Measurements from ENCODE around the gene TASP1.

DNA sequence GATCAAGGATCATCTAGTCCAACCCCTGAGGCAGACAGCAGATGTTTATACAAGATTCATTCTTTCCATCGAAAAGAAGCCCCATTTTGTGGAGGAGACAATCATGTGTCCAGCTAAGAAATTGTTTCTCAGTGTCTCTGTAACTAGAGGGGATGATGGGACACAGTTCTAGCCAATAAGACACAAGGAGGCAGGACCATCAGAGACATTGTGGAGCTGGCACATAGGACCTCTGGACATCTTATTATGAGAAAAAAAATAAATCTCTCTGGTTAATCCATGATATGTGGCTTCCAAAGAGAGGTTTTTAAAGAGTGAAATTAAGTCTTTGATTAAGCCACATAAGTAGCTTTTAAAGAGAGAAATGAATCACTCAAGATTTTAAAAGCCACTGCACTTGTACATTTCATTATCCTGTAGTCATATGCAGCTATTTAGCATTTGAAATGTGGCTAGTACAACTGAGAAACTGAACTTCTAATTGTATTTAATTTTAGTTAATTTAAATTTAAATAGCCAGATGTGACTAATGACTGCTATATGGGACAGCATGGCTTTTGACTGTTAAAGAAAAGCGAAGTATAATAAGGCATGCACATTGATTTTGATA, 176.8 kb downstream of the TASP1 start:
- no peak for TF ChIP-seq EZH2phosphoT487 (conservative IDR thresholded peaks at IDR 0.05; ENCODE audit: low read length)
- TF ChIP-seq, protein P1, sequence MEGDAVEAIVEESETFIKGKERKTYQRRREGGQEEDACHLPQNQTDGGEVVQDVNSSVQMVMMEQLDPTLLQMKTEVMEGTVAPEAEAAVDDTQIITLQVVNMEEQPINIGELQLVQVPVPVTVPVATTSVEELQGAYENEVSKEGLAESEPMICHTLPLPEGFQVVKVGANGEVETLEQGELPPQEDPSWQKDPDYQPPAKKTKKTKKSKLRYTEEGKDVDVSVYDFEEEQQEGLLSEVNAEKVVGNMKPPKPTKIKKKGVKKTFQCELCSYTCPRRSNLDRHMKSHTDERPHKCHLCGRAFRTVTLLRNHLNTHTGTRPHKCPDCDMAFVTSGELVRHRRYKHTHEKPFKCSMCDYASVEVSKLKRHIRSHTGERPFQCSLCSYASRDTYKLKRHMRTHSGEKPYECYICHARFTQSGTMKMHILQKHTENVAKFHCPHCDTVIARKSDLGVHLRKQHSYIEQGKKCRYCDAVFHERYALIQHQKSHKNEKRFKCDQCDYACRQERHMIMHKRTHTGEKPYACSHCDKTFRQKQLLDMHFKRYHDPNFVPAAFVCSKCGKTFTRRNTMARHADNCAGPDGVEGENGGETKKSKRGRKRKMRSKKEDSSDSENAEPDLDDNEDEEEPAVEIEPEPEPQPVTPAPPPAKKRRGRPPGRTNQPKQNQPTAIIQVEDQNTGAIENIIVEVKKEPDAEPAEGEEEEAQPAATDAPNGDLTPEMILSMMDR (IDR thresholded peaks at IDR 0.05; ENCODE audit: insufficient read depth, low read length, poor library complexity, severe bottlenecking), result no peak
